ENCODE data around the gene CTCF.

The CTCF gene

GRCh38 chr16:67628216-67628615, 65.9 kb downstream of the CTCF start:
- DNase-seq, result no peak
- Mint-ChIP-seq H3K27me3 (ENCODE audit: low read depth, poor library complexity) (no peaks in the 10 kb centered on the region), H3K4me1 (no peaks in the 10 kb centered on the region), H3K4me3 (no peak overlapping the region), H3K36me3 (ENCODE audit: low read depth) (peaks cover 58% of the 10 kb centered on the region), H3K9me3 (no peaks in the 10 kb centered on the region), H3K27ac (peak overlapping the region; percentile 31)
- TF ChIP-seq CTCF (IDR thresholded peaks at IDR 0.05), result no peak

GRCh38 chr16:67632415-67633172, 70.3 kb downstream of the CTCF start:
- H3K4me3 Mint-ChIP-seq, result no peak overlapping the region
- no peak for TF ChIP-seq CTCF (IDR thresholded peaks at IDR 0.05)

GRCh38 chr16:67636713-67637112, 74.4 kb downstream of the CTCF start:
- Mint-ChIP-seq H3K4me1 (no peaks in the 10 kb centered on the region), H3K36me3 (ENCODE audit: low read depth) (peaks cover 56% of the 10 kb centered on the region), H3K27me3 (ENCODE audit: low read depth, poor library complexity) (peaks cover 2% of the 10 kb centered on the region), H3K27ac (no peak overlapping the region), H3K9me3 (no peaks in the 10 kb centered on the region), H3K4me3 (no peak overlapping the region)
- DNase-seq, result no peak
- TF ChIP-seq CTCF (IDR thresholded peaks at IDR 0.05), result no peak

More at GRCh38 chr16:67632415-67633172, 70.3 kb downstream of the CTCF start:
- H3K36me3 Mint-ChIP-seq (ENCODE audit: low read depth), result peaks cover 58% of the 10 kb centered on the region
- H3K27ac Mint-ChIP-seq, result no peak overlapping the region
- H3K27me3 Mint-ChIP-seq (ENCODE audit: low read depth, poor library complexity), result peaks cover 2% of the 10 kb centered on the region
- no peaks in the 10 kb centered on the region for H3K4me1 Mint-ChIP-seq
- no peaks in the 10 kb centered on the region for H3K9me3 Mint-ChIP-seq
- no peak for DNase-seq

- Mint-ChIP-seq H3K4me3 (no peak overlapping the region), H3K4me1 (no peaks in the 10 kb centered on the region), H3K27ac (no peak overlapping the region), H3K27me3 (ENCODE audit: low read depth, poor library complexity) (peaks cover 7% of the 10 kb centered on the region), H3K36me3 (ENCODE audit: low read depth) (peaks cover 48% of the 10 kb centered on the region), H3K9me3 (no peaks in the 10 kb centered on the region)
- DNase-seq, result no peak
- no peak for TF ChIP-seq CTCF (IDR thresholded peaks at IDR 0.05)
These were observed 75.3 kb downstream of the CTCF start for GRCh38 chr16:67637625-67638024.

- Mint-ChIP-seq H3K4me1 (no peaks in the 10 kb centered on the region), H3K9me3 (no peaks in the 10 kb centered on the region), H3K27me3 (ENCODE audit: low read depth, poor library complexity) (peaks cover 40% of the 10 kb centered on the region), H3K36me3 (ENCODE audit: low read depth) (peaks cover 24% of the 10 kb centered on the region), H3K27ac (no peak overlapping the region), H3K4me3 (no peak overlapping the region)
- TF ChIP-seq CTCF (IDR thresholded peaks at IDR 0.05), result no peak
- no peak for DNase-seq
These were observed 79.7 kb downstream of the CTCF start for GRCh38 chr16:67641779-67642708.

All from nephron progenitor cell (in vitro differentiated cells).